Activated CD8-positive, alpha-beta T cell treated with anti-CD3 and anti-CD28 coated beads for 36 hours (primary cell): ENCODE data around the gene GAD2. TPM values are rescaled to one million over a fixed set of nuclear protein-coding genes. Genes with fewer than 3 reads are reported as not detected.
"Not testable (repeated sequence)": the region's sequence is repeated elsewhere in the genome, so short reads cannot be mapped to it uniquely, and the experiment has no call there.

Experiments
- ATAC-seq: fragments of 200-7000 bp; cut with Tn5 transposase; one replicate; pipeline ENCODE4 v1.10.0; 2021; ENCODE audit warnings: mild to moderate bottlenecking, moderate library complexity
- CTCF ChIA-PET: fragments of 350-600 bp; sonication (Branson Sonifier 250); formaldehyde crosslinking; loops from one replicate; lab custom pipeline; 2021; ENCODE audit warnings: antibody characterized with exemption; lab: Charles Lee
- POLR2A ChIA-PET: fragments of 350-600 bp; sonication (Branson Sonifier 250); formaldehyde crosslinking; loops from one replicate; lab custom pipeline; 2021; ENCODE audit warnings: antibody characterized with exemption; lab: Charles Lee
- DNase-seq: peaks from one replicate; pipeline ENCODE4 v3.0.0-alpha.2; 2020
- H3K27ac Mint-ChIP-seq: one replicate; pipeline ENCODE4 v1.8.0; 2021; ENCODE audit warnings: mild to moderate bottlenecking, mixed read lengths
- H3K27me3 Mint-ChIP-seq: one replicate; pipeline ENCODE4 v1.8.0; 2021; ENCODE audit warnings: mixed read lengths
- H3K36me3 Mint-ChIP-seq: one replicate; pipeline ENCODE4 v1.8.0; 2021; ENCODE audit warnings: low read depth, mixed read lengths
- H3K4me1 Mint-ChIP-seq: one replicate; pipeline ENCODE4 v1.8.0; 2021; ENCODE audit warnings: low read depth, mixed read lengths
- H3K4me3 Mint-ChIP-seq: one replicate; pipeline ENCODE4 v1.8.0; 2021; ENCODE audit warnings: mild to moderate bottlenecking, moderate library complexity, mixed read lengths
- H3K9me3 Mint-ChIP-seq: one replicate; pipeline ENCODE4 v1.8.0; 2021; ENCODE audit warnings: mixed read lengths
- intact Hi-C: fragments of 100-400 bp; cut with micrococcal nuclease; formaldehyde crosslinking; loops from one replicate; pipeline ENCODE4 v1.10.0; 2022
- total RNA-seq, 2 experiments: library from RNA; stranded (reverse); gene quantifications; one replicate each; pipeline ENCODE4 v1.2.3, GENCODE V29; 2021
- TF ChIP-seq, protein P1 (sequence below): fragments of 200-600 bp; IDR thresholded peaks from one replicate; pipeline ENCODE4 v1.8.0; 2022; ENCODE audit warnings: antibody characterized with exemption, mild to moderate bottlenecking

The GAD2 gene
- total RNA-seq, 2 experiments from 2014 or later, result not detected

DNA sequence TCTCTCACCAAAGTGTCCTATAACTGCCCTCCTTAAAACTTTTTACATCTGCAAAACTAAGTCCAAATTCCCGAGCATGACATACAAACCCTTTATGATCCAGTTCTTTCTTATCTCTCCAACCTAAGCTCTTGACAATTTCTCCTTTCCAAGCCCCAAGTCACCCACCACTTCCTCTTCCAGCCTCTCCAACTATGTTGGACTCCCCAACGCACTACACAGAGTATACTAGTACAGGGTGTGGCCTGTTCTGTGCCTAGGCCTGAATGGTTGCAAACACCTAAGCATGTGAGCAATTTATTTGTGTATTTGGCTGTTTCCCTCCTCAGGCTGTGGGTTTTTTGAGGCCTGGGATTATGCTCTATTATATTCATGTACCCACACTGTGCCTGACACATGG is 120.4 kb downstream of the GAD2 start:
- Mint-ChIP-seq H3K4me1 (peaks cover 15% of the 10 kb centered on the region), H3K27ac (no peak overlapping the region), H3K4me3 (no peak overlapping the region), H3K36me3 (peaks cover 2% of the 10 kb centered on the region), H3K27me3 (no peaks in the 10 kb centered on the region), H3K9me3 (peaks cover 6% of the 10 kb centered on the region)
- no peak for DNase-seq
- TF ChIP-seq, protein P1, sequence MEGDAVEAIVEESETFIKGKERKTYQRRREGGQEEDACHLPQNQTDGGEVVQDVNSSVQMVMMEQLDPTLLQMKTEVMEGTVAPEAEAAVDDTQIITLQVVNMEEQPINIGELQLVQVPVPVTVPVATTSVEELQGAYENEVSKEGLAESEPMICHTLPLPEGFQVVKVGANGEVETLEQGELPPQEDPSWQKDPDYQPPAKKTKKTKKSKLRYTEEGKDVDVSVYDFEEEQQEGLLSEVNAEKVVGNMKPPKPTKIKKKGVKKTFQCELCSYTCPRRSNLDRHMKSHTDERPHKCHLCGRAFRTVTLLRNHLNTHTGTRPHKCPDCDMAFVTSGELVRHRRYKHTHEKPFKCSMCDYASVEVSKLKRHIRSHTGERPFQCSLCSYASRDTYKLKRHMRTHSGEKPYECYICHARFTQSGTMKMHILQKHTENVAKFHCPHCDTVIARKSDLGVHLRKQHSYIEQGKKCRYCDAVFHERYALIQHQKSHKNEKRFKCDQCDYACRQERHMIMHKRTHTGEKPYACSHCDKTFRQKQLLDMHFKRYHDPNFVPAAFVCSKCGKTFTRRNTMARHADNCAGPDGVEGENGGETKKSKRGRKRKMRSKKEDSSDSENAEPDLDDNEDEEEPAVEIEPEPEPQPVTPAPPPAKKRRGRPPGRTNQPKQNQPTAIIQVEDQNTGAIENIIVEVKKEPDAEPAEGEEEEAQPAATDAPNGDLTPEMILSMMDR, result no peak
- ChIA-PET CTCF (interaction anchor here (0.8 kb wide), 1 partner anchor 389 kb away, joined by 3 read pairs; no protein-coding TSS in a partner anchor), POLR2A (no interaction called here)
- intact Hi-C loops, result loop anchor here (5.0 kb wide), 1 partner anchor 545 kb away; no protein-coding TSS in a partner anchor
- ATAC-seq, result no peak

GRCh38 chr10:26341701-26342100 is 125.1 kb downstream of the GAD2 start:
- Mint-ChIP-seq H3K27ac (no peak overlapping the region), H3K4me3 (no peak overlapping the region), H3K36me3 (no peaks in the 10 kb centered on the region), H3K9me3 (no peaks in the 10 kb centered on the region), H3K4me1 (peaks cover 6% of the 10 kb centered on the region), H3K27me3 (no peaks in the 10 kb centered on the region)
- ChIA-PET CTCF (no interaction called here), POLR2A (no interaction called here)
- DNase-seq (no peak), ATAC-seq (no peak)
- intact Hi-C loops, result loop anchor here (5.0 kb wide), 1 partner anchor 96 kb away; the partner anchor contains the start of gene APBB1IP
- TF ChIP-seq, protein P1, result no peak

GRCh38 chr10:26348821-26349417 is 132.3 kb downstream of the GAD2 start:
- H3K4me3 Mint-ChIP-seq, H3K27ac Mint-ChIP-seq, ATAC-seq, POLR2A ChIA-PET, H3K9me3 Mint-ChIP-seq, intact Hi-C loops, DNase-seq, H3K4me1 Mint-ChIP-seq, H3K36me3 Mint-ChIP-seq, H3K27me3 Mint-ChIP-seq: not testable (repeated sequence)
- CTCF ChIA-PET, result interaction anchor here (0.8 kb wide), 1 partner anchor 58 kb away, joined by 3 read pairs; no protein-coding TSS in a partner anchor

Other genes starting within 250 kb of the GAD2 start
- gene APBB1IP, start 221.6 kb downstream of the GAD2 start, total RNA-seq, result 10 to 100 TPM; 61.9 to 64.8 TPM